ENCODE data around the gene DLST. TPM values are rescaled to one million over a fixed set of nuclear protein-coding genes. Genes with fewer than 3 reads are reported as not detected.
"Not testable (repeated sequence)": the region's sequence is repeated elsewhere in the genome, so short reads cannot be mapped to it uniquely, and the experiment has no call there.

DLST gene
- total and polyA plus RNA-seq, 4 donors = 34.7 to 80.3 (median 72.7) TPM

DNA sequence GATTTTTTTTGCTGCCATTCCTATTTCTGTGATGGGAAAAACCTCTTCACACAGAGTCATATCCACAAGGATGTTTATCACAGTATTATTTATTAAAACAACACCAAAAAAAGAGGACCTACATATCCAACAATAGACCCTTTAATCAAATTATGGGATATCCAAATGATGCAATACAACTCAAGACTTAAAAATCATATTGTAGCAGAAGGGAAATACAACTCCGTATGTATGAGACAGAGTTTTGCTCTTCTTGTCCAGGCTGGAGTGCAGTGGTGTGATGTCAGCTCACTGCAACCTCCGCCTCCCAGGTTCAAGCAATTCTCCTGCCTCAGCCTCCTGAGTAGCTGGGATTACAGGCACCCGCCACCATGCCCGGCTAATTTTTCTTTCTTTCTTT is 51.2 kb downstream of the DLST start:
- H3K27me3 ChIP-seq (ENCODE audit: control insufficient read depth in 1 of 2, insufficient read depth in 2 of 2, low read length in 1 of 2); H3K9me3 ChIP-seq (ENCODE audit: control insufficient read depth, low read length); H3K4me1 ChIP-seq (ENCODE audit: control insufficient read depth in 1 of 2, insufficient read depth in 2 of 2, low read length in 2 of 2); ATAC-seq (ENCODE audit: low FRiP score); H3K4me3 ChIP-seq (ENCODE audit: low read length in 2 of 2); intact Hi-C loops (cut with DNase I); H3K36me3 ChIP-seq (ENCODE audit: control insufficient read depth in 1 of 2, insufficient read depth in 2 of 2, low read length in 1 of 2); H3K27ac ChIP-seq (ENCODE audit: low read depth in 1 of 2, low read length in 2 of 2): not testable (repeated sequence)
- 81 to 86% methylated on average over 4 of the region's 4 CpGs for WGBS, 2 donors
- DNase-seq = peak in 1 of 2 donors; percentile 3

GRCh38 chr14:74934041-74934440 is 52.3 kb downstream of the DLST start:
- ATAC-seq (ENCODE audit: low FRiP score) (no peak), DNase-seq (peak in 1 of 2 donors; percentile 15)
- Histone ChIP-seq H3K9me3 (ENCODE audit: control insufficient read depth, low read length) (no peaks in the 10 kb centered on the region), H3K27ac (ENCODE audit: low read depth in 1 of 2, low read length in 2 of 2) (no peak overlapping the region), H3K4me3 (ENCODE audit: low read length in 2 of 2) (no peak overlapping the region), H3K27me3 (ENCODE audit: control insufficient read depth in 1 of 2, insufficient read depth in 2 of 2, low read length in 1 of 2) (no peaks in the 10 kb centered on the region), H3K36me3 (ENCODE audit: control insufficient read depth in 1 of 2, insufficient read depth in 2 of 2, low read length in 1 of 2) (no peaks in the 10 kb centered on the region), H3K4me1 (ENCODE audit: control insufficient read depth in 1 of 2, insufficient read depth in 2 of 2, low read length in 2 of 2) (no peaks in the 10 kb centered on the region)
- WGBS, 2 donors = 38 to 47% methylated on average over 4 of the region's 4 CpGs
- intact Hi-C loops (cut with DNase I) = no loop called here

- no peak overlapping the region for H3K27ac ChIP-seq (ENCODE audit: low read depth in 1 of 2, low read length in 2 of 2)
- no peaks in the 10 kb centered on the region for H3K9me3 ChIP-seq (ENCODE audit: control insufficient read depth, low read length)
- ATAC-seq (ENCODE audit: low FRiP score) (no peak), DNase-seq (peak; percentile 54 to 64)
- intact Hi-C loops (cut with DNase I) = no loop called here
- H3K36me3 ChIP-seq (ENCODE audit: control insufficient read depth in 1 of 2, insufficient read depth in 2 of 2, low read length in 1 of 2) = no peaks in the 10 kb centered on the region
- no peaks in the 10 kb centered on the region for H3K4me1 ChIP-seq (ENCODE audit: control insufficient read depth in 1 of 2, insufficient read depth in 2 of 2, low read length in 2 of 2)
- 68 to 76% methylated on average over 25 to 26 of the region's 26 CpGs for WGBS, 2 donors
- H3K4me3 ChIP-seq (ENCODE audit: low read length in 2 of 2) = no peak overlapping the region
- no peaks in the 10 kb centered on the region for H3K27me3 ChIP-seq (ENCODE audit: control insufficient read depth in 1 of 2, insufficient read depth in 2 of 2, low read length in 1 of 2)
These were observed 53.0 kb downstream of the DLST start for GRCh38 chr14:74934476-74935359.

GRCh38 chr14:74935360-74935680 is 53.6 kb downstream of the DLST start:
- no peaks in the 10 kb centered on the region for H3K27me3 ChIP-seq (ENCODE audit: control insufficient read depth in 1 of 2, insufficient read depth in 2 of 2, low read length in 1 of 2)
- H3K9me3 ChIP-seq (ENCODE audit: control insufficient read depth, low read length) = no peaks in the 10 kb centered on the region
- DNase-seq (peak in 1 of 2 donors; percentile 59), ATAC-seq (ENCODE audit: low FRiP score) (no peak)
- no peak overlapping the region for H3K27ac ChIP-seq (ENCODE audit: low read depth in 1 of 2, low read length in 2 of 2)
- WGBS, 2 donors = 89 to 92% methylated on average over 9 of the region's 9 CpGs
- H3K4me3 ChIP-seq (ENCODE audit: low read length in 2 of 2) = no peak overlapping the region
- H3K36me3 ChIP-seq (ENCODE audit: control insufficient read depth in 1 of 2, insufficient read depth in 2 of 2, low read length in 1 of 2) = no peaks in the 10 kb centered on the region
- H3K4me1 ChIP-seq (ENCODE audit: control insufficient read depth in 1 of 2, insufficient read depth in 2 of 2, low read length in 2 of 2) = no peaks in the 10 kb centered on the region
- intact Hi-C loops (cut with DNase I) = no loop called here

DNA sequence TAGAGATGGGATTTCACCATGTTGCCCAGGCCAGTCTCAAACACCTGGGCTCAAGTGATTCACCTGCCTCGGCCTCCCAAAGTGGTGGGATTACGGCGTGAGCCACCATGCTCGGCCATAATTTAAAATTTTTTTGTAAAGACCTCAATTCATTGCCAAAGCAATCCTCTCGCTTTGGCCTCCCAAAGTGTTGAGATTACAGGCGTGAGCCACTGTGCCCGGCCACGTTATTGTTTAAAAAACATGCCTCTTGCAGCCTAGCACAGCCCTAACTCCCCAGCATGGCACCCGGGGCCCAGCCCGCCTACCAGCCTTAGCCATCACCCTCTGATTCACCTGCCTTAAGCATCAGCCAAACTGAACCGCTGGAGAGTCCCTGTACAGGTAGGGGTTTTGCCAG is 54.4 kb downstream of the DLST start:
- Histone ChIP-seq H3K9me3 (ENCODE audit: control insufficient read depth, low read length) (no peaks in the 10 kb centered on the region), H3K27me3 (ENCODE audit: control insufficient read depth in 1 of 2, insufficient read depth in 2 of 2, low read length in 1 of 2) (no peaks in the 10 kb centered on the region), H3K4me1 (ENCODE audit: control insufficient read depth in 1 of 2, insufficient read depth in 2 of 2, low read length in 2 of 2) (no peaks in the 10 kb centered on the region), H3K27ac (ENCODE audit: low read depth in 1 of 2, low read length in 2 of 2) (no peak overlapping the region), H3K36me3 (ENCODE audit: control insufficient read depth in 1 of 2, insufficient read depth in 2 of 2, low read length in 1 of 2) (no peaks in the 10 kb centered on the region), H3K4me3 (ENCODE audit: low read length in 2 of 2) (no peak overlapping the region)
- DNase-seq = peak in 1 of 2 donors; percentile 44
- WGBS, 2 donors = 92% methylated on average over 11 of the region's 11 CpGs
- ATAC-seq (ENCODE audit: low FRiP score) = no peak
- intact Hi-C loops (cut with DNase I) = no loop called here

DNA sequence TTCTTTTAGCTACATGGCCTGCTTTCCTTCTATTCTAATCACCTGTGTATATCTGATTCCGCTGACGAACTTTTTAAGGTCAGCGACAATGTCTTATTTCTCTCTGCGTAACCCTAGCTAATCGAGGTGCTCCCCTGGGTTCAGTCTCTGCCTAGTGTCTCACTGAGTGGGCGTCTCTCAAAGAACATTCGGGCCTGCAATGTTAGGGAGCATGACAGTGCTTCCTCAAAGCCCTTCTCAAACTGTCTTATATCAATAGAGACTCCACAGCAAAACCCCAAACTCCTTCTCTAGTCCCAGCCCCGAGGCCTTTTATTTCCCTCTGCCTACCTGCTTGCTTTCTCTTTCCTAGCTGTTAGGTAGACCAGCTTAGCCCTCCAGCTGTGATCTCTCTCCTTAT is 55.0 kb downstream of the DLST start:
- DNase-seq (no peak), ATAC-seq (ENCODE audit: low FRiP score) (no peak)
- WGBS, 2 donors = 94% methylated on average over 8 of the region's 8 CpGs
- H3K27ac ChIP-seq (ENCODE audit: low read depth in 1 of 2, low read length in 2 of 2) = no peak overlapping the region
- no peak overlapping the region for H3K4me3 ChIP-seq (ENCODE audit: low read length in 2 of 2)
- intact Hi-C loops (cut with DNase I) = no loop called here
- H3K9me3 ChIP-seq (ENCODE audit: control insufficient read depth, low read length) = no peaks in the 10 kb centered on the region
- no peaks in the 10 kb centered on the region for H3K4me1 ChIP-seq (ENCODE audit: control insufficient read depth in 1 of 2, insufficient read depth in 2 of 2, low read length in 2 of 2)
- H3K27me3 ChIP-seq (ENCODE audit: control insufficient read depth in 1 of 2, insufficient read depth in 2 of 2, low read length in 1 of 2) = no peaks in the 10 kb centered on the region
- H3K36me3 ChIP-seq (ENCODE audit: control insufficient read depth in 1 of 2, insufficient read depth in 2 of 2, low read length in 1 of 2) = no peaks in the 10 kb centered on the region

GRCh38 chr14:74937171-74937570 is 55.5 kb downstream of the DLST start:
- 93 to 95% methylated on average over 2 of the region's 2 CpGs for WGBS, 2 donors
- intact Hi-C loops (cut with DNase I) = no loop called here
- DNase-seq = no peak
- H3K27ac ChIP-seq (ENCODE audit: low read depth in 1 of 2, low read length in 2 of 2) = no peak overlapping the region
- H3K27me3 ChIP-seq (ENCODE audit: control insufficient read depth in 1 of 2, insufficient read depth in 2 of 2, low read length in 1 of 2) = no peaks in the 10 kb centered on the region
- no peaks in the 10 kb centered on the region for H3K36me3 ChIP-seq (ENCODE audit: control insufficient read depth in 1 of 2, insufficient read depth in 2 of 2, low read length in 1 of 2)
- no peaks in the 10 kb centered on the region for H3K4me1 ChIP-seq (ENCODE audit: control insufficient read depth in 1 of 2, insufficient read depth in 2 of 2, low read length in 2 of 2)
- no peak overlapping the region for H3K4me3 ChIP-seq (ENCODE audit: low read length in 2 of 2)
- H3K9me3 ChIP-seq (ENCODE audit: control insufficient read depth, low read length) = no peaks in the 10 kb centered on the region
- no peak for ATAC-seq (ENCODE audit: low FRiP score)

DNA sequence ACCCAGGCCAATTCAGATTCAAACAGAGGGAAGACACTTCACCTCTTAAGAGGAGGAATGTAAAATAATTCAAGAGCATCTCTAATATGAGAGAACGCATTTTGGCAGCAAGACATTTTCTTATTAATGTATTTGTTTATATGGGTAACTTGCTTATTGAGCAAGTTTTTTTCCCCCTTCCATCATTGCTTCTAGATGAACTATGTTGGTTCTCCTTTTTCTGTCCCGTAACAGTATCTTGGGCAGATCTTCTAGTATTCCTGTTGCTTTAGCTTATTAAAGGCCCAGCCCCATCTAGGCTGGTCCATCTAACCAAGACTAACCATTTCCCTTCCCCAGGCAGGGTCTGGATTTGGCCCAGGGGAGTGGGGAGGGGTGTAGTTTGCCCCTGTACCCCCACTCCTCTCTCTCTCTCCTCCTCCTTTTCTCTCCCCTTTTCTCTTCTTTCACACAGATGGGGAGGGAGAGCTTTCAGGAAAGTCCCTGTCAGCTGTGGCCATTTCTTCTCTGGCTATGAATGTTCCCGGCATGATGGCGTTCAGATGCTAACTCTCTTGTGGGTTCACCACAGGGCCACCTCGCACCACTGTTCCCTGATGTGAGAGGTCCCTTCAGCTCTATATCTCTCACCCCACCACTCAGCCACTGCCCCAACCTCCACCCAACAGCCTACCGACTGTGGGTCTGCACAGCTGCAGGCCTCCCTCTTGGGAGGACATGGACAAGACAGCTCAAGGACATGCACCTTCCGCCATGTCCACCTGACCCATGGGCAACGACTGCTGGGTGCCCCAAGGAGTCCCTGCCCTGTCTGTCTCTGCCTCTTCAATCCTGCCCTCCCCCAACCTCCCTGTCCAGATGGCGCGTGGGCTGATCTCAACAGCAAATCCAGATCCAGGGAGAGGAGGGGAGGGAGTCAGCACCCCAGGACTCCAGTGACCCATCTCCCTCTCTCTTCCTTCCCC is 57.1 kb downstream of the DLST start:
- DNase-seq (peak in 1 of 2 donors; percentile 69), ATAC-seq (ENCODE audit: low FRiP score) (no peak)
- no peaks in the 10 kb centered on the region for H3K9me3 ChIP-seq (ENCODE audit: control insufficient read depth, low read length)
- H3K4me1 ChIP-seq (ENCODE audit: control insufficient read depth in 1 of 2, insufficient read depth in 2 of 2, low read length in 2 of 2) = no peaks in the 10 kb centered on the region
- H3K4me3 ChIP-seq (ENCODE audit: low read length in 2 of 2) = no peak overlapping the region
- peak overlapping the region; percentile 33 to 95 for H3K27ac ChIP-seq (ENCODE audit: low read depth in 1 of 2, low read length in 2 of 2)
- no peaks in the 10 kb centered on the region for H3K36me3 ChIP-seq (ENCODE audit: control insufficient read depth in 1 of 2, insufficient read depth in 2 of 2, low read length in 1 of 2)
- WGBS, 2 donors = 95 to 98% methylated on average over 10 of the region's 10 CpGs
- H3K27me3 ChIP-seq (ENCODE audit: control insufficient read depth in 1 of 2, insufficient read depth in 2 of 2, low read length in 1 of 2) = no peaks in the 10 kb centered on the region
- intact Hi-C loops (cut with DNase I) = no loop called here

Data from aorta (tissue), 5 donors.